HCT116 (cell line): ENCODE results near the gene RAB27B.

Experiments used
- REST ChIP-seq: IDR thresholded peaks from 2 replicates; pipeline ENCODE4 v1.6.1; 2012; ENCODE audit warnings: low read depth
- ZNF274 ChIP-seq: fragments of 200-500 bp; sonication (Bioruptor generic); IDR thresholded peaks from 2 replicates; pipeline ENCODE4 v1.6.1; 2014; ENCODE audit warnings: mild to moderate bottlenecking, low read depth, low read length, inconsistent platforms
- TF ChIP-seq, protein P1 (sequence below), 3 experiments: fragments of 200-600 bp in 1 of 3; sonication (generic) in 1 of 3; IDR thresholded peaks in 2 of 3; conservative IDR thresholded peaks in 1 of 3; 2 replicates each; pipeline ENCODE4 v1.5.1; 2012 to 2017; ENCODE audit warnings: low read depth in 2 of 3, low read length in 2 of 3, antibody characterized with exemption in 1 of 3, borderline replicate concordance in 1 of 3, control low read depth in 1 of 3, mild to moderate bottlenecking in 1 of 3, mixed read lengths in 1 of 3, mixed run types in 1 of 3, moderate library complexity in 1 of 3; ENCODE audit not compliant: insufficient read depth in 1 of 3
- TF ChIP-seq, protein P2 (sequence below): IDR thresholded peaks from 2 replicates; pipeline ENCODE4 v1.6.1; 2012

DNA sequence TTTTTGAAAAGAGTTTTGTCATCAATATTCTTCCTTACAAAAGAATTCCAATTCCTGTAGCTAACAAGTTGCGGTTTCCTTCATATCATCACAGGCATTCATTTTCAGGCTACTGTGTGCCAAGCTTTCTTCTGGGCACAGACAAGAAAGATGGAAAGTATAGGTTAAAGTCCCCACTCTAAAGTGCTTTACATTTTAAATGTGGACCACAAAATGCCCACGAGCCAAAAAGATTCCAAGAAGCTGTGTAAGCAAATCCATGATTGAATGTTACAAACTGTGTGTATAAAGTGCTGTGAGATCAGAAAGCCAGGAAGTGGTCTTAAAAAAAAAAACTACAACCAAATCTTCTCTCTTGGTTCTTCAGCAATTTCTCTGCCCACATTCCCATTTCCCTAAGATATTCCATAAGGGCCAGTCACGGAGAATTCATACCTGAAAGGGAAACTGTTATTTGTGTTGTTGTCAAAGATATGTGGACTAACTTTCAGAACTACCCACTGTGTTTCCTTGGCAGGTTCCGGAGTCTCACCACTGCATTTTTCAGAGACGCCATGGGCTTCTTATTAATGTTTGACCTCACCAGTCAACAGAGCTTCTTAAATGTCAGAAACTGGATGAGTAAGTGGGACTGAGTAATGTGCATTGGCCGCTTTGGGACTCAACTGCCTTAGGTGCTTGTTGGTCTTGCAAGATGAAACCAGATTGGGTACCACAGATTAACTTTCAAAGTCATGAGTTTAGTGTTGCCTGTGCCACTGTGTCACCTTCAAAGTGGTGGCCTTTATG is 55.7 kb downstream of the RAB27B start:
- TF ChIP-seq, protein P1, sequence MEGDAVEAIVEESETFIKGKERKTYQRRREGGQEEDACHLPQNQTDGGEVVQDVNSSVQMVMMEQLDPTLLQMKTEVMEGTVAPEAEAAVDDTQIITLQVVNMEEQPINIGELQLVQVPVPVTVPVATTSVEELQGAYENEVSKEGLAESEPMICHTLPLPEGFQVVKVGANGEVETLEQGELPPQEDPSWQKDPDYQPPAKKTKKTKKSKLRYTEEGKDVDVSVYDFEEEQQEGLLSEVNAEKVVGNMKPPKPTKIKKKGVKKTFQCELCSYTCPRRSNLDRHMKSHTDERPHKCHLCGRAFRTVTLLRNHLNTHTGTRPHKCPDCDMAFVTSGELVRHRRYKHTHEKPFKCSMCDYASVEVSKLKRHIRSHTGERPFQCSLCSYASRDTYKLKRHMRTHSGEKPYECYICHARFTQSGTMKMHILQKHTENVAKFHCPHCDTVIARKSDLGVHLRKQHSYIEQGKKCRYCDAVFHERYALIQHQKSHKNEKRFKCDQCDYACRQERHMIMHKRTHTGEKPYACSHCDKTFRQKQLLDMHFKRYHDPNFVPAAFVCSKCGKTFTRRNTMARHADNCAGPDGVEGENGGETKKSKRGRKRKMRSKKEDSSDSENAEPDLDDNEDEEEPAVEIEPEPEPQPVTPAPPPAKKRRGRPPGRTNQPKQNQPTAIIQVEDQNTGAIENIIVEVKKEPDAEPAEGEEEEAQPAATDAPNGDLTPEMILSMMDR (IDR thresholded peaks at IDR 0.05 in 2 of 3, conservative IDR thresholded peaks at IDR 0.05 in 1 of 3; ENCODE audit: borderline replicate concordance in 1 of 3, insufficient read depth in 1 of 3, low read depth in 2 of 3, low read length in 2 of 3) = no peak
- TF ChIP-seq REST (no peak), ZNF274 (no peak)
- TF ChIP-seq, protein P2, sequence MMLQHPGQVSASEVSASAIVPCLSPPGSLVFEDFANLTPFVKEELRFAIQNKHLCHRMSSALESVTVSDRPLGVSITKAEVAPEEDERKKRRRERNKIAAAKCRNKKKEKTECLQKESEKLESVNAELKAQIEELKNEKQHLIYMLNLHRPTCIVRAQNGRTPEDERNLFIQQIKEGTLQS = no peak
